ENCODE results near the gene SHANK3. TPM values are rescaled to one million over a fixed set of nuclear protein-coding genes. Genes with fewer than 3 reads are reported as not detected.

SHANK3 gene
- total RNA-seq, 2 experiments from 2014 or later = 0.15 TPM; not detected in 1

- intact Hi-C loops (cut with micrococcal nuclease; ENCODE audit: unreplicated experiment) = no loop called here
- CTCF ChIA-PET (ENCODE audit: unreplicated experiment) = no interaction called here
- no peak for DNase-seq (ENCODE audit: low spot score)
- H3K4me3 ChIP-seq (ENCODE audit: low read depth, low read length, poor library complexity, severe bottlenecking) = no peak overlapping the region
- no peak overlapping the region for H2AFZ ChIP-seq (ENCODE audit: low read length)
- no peaks in the 10 kb centered on the region for H3K36me3 ChIP-seq (ENCODE audit: insufficient read depth, low read length)
- H3K27ac ChIP-seq (ENCODE audit: low read depth, low read length, poor library complexity, severe bottlenecking) = no peak overlapping the region
- TF ChIP-seq EZH2phosphoT487 (IDR thresholded peaks at IDR 0.05; ENCODE audit: borderline replicate concordance, low read depth, low read length) = no peak
- no peak for TF ChIP-seq CTCF (conservative IDR thresholded peaks at IDR 0.05; ENCODE audit: low read length)
- POLR2A ChIA-PET = no interaction called here
- H3K9me2 ChIP-seq (ENCODE audit: insufficient read depth, low read length) = no peaks in the 10 kb centered on the region
- H3K4me1 ChIP-seq (ENCODE audit: insufficient read depth, low read length, poor library complexity, severe bottlenecking) = no peaks in the 10 kb centered on the region
- H3K9me3 ChIP-seq (ENCODE audit: low read length) = no peaks in the 10 kb centered on the region
- BruUV-seq (replicated peaks) = no TSS peak
- no peaks in the 10 kb centered on the region for H4K20me1 ChIP-seq (ENCODE audit: insufficient read depth, low read length)
- no peaks in the 10 kb centered on the region for H3K79me2 ChIP-seq (ENCODE audit: insufficient read depth, low read depth, low read length)
- H3K4me2 ChIP-seq (ENCODE audit: low read length) = no peak overlapping the region
These were observed 29.0 kb downstream of the SHANK3 start for GRCh38 chr22:50701428-50702154.

- Histone ChIP-seq H3K4me1 (ENCODE audit: insufficient read depth, low read length, poor library complexity, severe bottlenecking) (no peaks in the 10 kb centered on the region), H2AFZ (ENCODE audit: low read length) (no peak overlapping the region), H3K9me2 (ENCODE audit: insufficient read depth, low read length) (no peaks in the 10 kb centered on the region), H4K20me1 (ENCODE audit: insufficient read depth, low read length) (no peaks in the 10 kb centered on the region), H3K27ac (ENCODE audit: low read depth, low read length, poor library complexity, severe bottlenecking) (no peak overlapping the region), H3K36me3 (ENCODE audit: insufficient read depth, low read length) (no peaks in the 10 kb centered on the region), H3K4me3 (ENCODE audit: low read depth, low read length, poor library complexity, severe bottlenecking) (no peak overlapping the region), H3K9me3 (ENCODE audit: low read length) (no peaks in the 10 kb centered on the region), H3K79me2 (ENCODE audit: insufficient read depth, low read depth, low read length) (no peaks in the 10 kb centered on the region), H3K4me2 (ENCODE audit: low read length) (no peak overlapping the region)
- intact Hi-C loops (cut with micrococcal nuclease; ENCODE audit: unreplicated experiment) = no loop called here
- POLR2A ChIA-PET = no interaction called here
- CTCF ChIA-PET (ENCODE audit: unreplicated experiment) = interaction anchor here (0.6 kb wide), 1 partner anchor 564 kb away, joined by 4 read pairs; no protein-coding TSS in a partner anchor
- no TSS peak for BruUV-seq (replicated peaks)
- TF ChIP-seq CTCF (conservative IDR thresholded peaks at IDR 0.05; ENCODE audit: low read length) (no peak), EZH2phosphoT487 (IDR thresholded peaks at IDR 0.05; ENCODE audit: borderline replicate concordance, low read depth, low read length) (no peak)
- DNase-seq (ENCODE audit: low spot score) = no peak
These were observed 29.6 kb downstream of the SHANK3 start for GRCh38 chr22:50702261-50702671.

All from OCI-LY7 (cell line).